ENCODE data around the gene NCAPG2.

Gene NCAPG2

DNA sequence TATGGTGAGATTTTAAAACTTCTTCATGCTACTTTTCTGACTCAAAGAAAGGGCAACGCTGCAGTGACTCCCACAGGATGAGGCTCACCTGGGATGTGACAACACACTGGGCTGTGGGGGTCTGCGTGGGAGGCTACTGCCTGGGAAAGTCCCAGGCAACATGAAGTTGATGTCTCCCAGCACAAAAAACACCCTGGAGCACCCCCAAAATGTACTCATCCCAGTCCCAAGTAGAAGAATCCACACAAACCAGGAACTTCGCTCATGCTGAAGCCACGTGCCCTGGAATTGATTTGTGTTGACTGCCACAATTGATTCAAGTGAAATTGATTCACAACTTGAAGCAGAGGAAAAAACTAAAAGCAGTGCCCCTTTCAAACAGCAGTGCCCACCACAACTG lies 92.1 kb downstream of the NCAPG2 start:
- no peak overlapping the region for H2AFZ ChIP-seq (ENCODE audit: low read length)
- no peak for DNase-seq
- H3K9me3 ChIP-seq (replicated peaks; ENCODE audit: insufficient read depth, low read length), result no peaks in the 10 kb centered on the region
- H3K79me2 ChIP-seq (ENCODE audit: low read length), result no peaks in the 10 kb centered on the region
- no peak overlapping the region for H3K4me2 ChIP-seq (ENCODE audit: low read depth, low read length)
- no peaks in the 10 kb centered on the region for H3F3A ChIP-seq (ENCODE audit: insufficient read depth, low read length)
- no peaks in the 10 kb centered on the region for H3K9me2 ChIP-seq (replicated peaks; ENCODE audit: insufficient read depth, low read length)
- H3K9ac ChIP-seq (ENCODE audit: low read length), result no peak overlapping the region
- no peaks in the 10 kb centered on the region for H4K20me1 ChIP-seq (ENCODE audit: insufficient read depth, low read length)
- H3K27me3 ChIP-seq (replicated peaks; ENCODE audit: insufficient read depth, low read length), result no peaks in the 10 kb centered on the region
- no peak overlapping the region for H3K4me3 ChIP-seq (ENCODE audit: low read length)
- H3K4me1 ChIP-seq (ENCODE audit: low read length), result no peaks in the 10 kb centered on the region
- TF ChIP-seq EZH2phosphoT487 (IDR thresholded peaks at IDR 0.05; ENCODE audit: low read length) (no peak), EZH2 (optimal IDR thresholded peaks at IDR 0.05; ENCODE audit: low read depth, low read length) (no peak)
- TF ChIP-seq, protein P1, sequence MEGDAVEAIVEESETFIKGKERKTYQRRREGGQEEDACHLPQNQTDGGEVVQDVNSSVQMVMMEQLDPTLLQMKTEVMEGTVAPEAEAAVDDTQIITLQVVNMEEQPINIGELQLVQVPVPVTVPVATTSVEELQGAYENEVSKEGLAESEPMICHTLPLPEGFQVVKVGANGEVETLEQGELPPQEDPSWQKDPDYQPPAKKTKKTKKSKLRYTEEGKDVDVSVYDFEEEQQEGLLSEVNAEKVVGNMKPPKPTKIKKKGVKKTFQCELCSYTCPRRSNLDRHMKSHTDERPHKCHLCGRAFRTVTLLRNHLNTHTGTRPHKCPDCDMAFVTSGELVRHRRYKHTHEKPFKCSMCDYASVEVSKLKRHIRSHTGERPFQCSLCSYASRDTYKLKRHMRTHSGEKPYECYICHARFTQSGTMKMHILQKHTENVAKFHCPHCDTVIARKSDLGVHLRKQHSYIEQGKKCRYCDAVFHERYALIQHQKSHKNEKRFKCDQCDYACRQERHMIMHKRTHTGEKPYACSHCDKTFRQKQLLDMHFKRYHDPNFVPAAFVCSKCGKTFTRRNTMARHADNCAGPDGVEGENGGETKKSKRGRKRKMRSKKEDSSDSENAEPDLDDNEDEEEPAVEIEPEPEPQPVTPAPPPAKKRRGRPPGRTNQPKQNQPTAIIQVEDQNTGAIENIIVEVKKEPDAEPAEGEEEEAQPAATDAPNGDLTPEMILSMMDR (IDR thresholded peaks at IDR 0.05; ENCODE audit: low read length), result no peak
- H3K27ac ChIP-seq (ENCODE audit: low read length), result no peak overlapping the region
- no peaks in the 10 kb centered on the region for H3K36me3 ChIP-seq (replicated peaks; ENCODE audit: insufficient read depth, low read length)

DNA sequence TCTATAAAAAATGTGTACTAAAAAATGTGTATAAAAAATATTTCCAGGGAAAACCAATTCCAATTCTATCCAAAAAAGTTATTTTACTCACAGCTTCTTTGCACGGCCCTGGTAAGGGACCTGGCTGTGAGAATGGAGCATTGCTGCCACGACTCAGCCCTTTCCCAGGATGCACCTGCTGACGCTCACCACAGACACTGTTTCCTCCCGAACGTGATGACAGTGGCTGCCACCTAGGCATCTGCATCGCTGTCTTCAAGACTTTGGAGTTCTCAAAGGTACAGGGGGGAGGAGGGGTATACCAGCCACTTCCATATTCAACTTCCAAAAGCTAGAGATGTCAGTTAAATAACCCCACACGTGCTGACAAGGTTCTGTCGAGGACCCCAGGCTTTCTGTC lies 93.1 kb downstream of the NCAPG2 start:
- H3K4me1 ChIP-seq (ENCODE audit: low read length), result no peaks in the 10 kb centered on the region
- no peaks in the 10 kb centered on the region for H3K36me3 ChIP-seq (replicated peaks; ENCODE audit: insufficient read depth, low read length)
- H3K9ac ChIP-seq (ENCODE audit: low read length), result no peak overlapping the region
- H3K9me2 ChIP-seq (replicated peaks; ENCODE audit: insufficient read depth, low read length), result no peaks in the 10 kb centered on the region
- no peaks in the 10 kb centered on the region for H3K27me3 ChIP-seq (replicated peaks; ENCODE audit: insufficient read depth, low read length)
- TF ChIP-seq EZH2 (optimal IDR thresholded peaks at IDR 0.05; ENCODE audit: low read depth, low read length) (no peak), EZH2phosphoT487 (IDR thresholded peaks at IDR 0.05; ENCODE audit: low read length) (no peak)
- TF ChIP-seq, protein P1 (IDR thresholded peaks at IDR 0.05; ENCODE audit: low read length), result no peak
- no peak overlapping the region for H3K27ac ChIP-seq (ENCODE audit: low read length)
- no peaks in the 10 kb centered on the region for H4K20me1 ChIP-seq (ENCODE audit: insufficient read depth, low read length)
- H3K79me2 ChIP-seq (ENCODE audit: low read length), result no peaks in the 10 kb centered on the region
- no peaks in the 10 kb centered on the region for H3K9me3 ChIP-seq (replicated peaks; ENCODE audit: insufficient read depth, low read length)
- no peaks in the 10 kb centered on the region for H3F3A ChIP-seq (ENCODE audit: insufficient read depth, low read length)
- H2AFZ ChIP-seq (ENCODE audit: low read length), result no peak overlapping the region
- DNase-seq, result no peak
- H3K4me2 ChIP-seq (ENCODE audit: low read depth, low read length), result no peak overlapping the region
- H3K4me3 ChIP-seq (ENCODE audit: low read length), result no peak overlapping the region

DNA sequence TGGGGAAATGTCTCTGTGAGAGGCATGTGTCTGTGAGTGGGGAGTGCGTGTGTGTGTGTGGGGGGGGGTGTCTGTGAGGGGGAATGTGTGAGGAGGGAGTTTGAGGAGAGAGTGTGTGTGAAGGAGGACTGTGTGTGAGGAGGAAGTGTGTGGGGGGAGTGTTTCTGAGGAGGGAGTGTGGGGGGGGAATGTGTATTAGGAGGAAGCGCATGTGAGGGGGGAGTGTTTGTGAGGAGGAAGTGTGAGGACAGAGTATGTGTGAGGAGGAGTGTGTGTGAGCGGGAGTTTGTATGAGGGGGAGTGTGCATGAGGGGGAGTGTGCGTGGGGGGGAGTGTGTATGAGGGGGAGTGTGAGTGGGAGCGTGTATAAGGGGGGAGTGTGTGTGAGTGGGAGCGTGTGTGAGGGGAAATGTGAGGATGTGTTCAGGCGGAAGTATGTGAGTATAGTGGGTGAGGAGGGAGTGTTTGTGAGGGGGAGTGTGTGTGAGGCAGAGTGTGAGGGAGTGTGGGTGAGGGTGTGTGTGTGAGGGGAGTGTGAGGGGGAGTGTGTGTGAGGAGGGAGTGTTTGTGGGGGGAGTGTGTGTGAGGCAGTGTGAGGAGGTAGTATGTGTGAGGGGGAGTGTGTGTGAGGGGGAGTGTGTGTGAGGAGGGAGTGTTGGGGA lies 95.2 kb downstream of the NCAPG2 start:
- Histone ChIP-seq H3K4me3 (ENCODE audit: low read length) (no peak overlapping the region), H2AFZ (ENCODE audit: low read length) (no peak overlapping the region), H3F3A (ENCODE audit: insufficient read depth, low read length) (no peaks in the 10 kb centered on the region), H3K27ac (ENCODE audit: low read length) (no peak overlapping the region), H3K36me3 (replicated peaks; ENCODE audit: insufficient read depth, low read length) (no peaks in the 10 kb centered on the region), H3K4me2 (ENCODE audit: low read depth, low read length) (no peak overlapping the region), H3K4me1 (ENCODE audit: low read length) (no peaks in the 10 kb centered on the region), H3K9ac (ENCODE audit: low read length) (no peak overlapping the region), H4K20me1 (ENCODE audit: insufficient read depth, low read length) (no peaks in the 10 kb centered on the region), H3K27me3 (replicated peaks; ENCODE audit: insufficient read depth, low read length) (no peaks in the 10 kb centered on the region), H3K79me2 (ENCODE audit: low read length) (no peaks in the 10 kb centered on the region), H3K9me2 (replicated peaks; ENCODE audit: insufficient read depth, low read length) (no peaks in the 10 kb centered on the region), H3K9me3 (replicated peaks; ENCODE audit: insufficient read depth, low read length) (no peaks in the 10 kb centered on the region)
- TF ChIP-seq EZH2phosphoT487 (IDR thresholded peaks at IDR 0.05; ENCODE audit: low read length) (no peak), EZH2 (optimal IDR thresholded peaks at IDR 0.05; ENCODE audit: low read depth, low read length) (no peak)
- TF ChIP-seq, protein P1 (IDR thresholded peaks at IDR 0.05; ENCODE audit: low read length), result no peak
- no peak for DNase-seq

Measured in MM.1S (cell line).